H1 (cell line): ENCODE results near the gene CELSR1. TPM values are rescaled to one million over a fixed set of nuclear protein-coding genes. Genes with fewer than 3 reads are reported as not detected.

ENCODE experiments used
- CTCF ChIA-PET: fragments of 300-600 bp; sonication (Branson Sonifier 250); formaldehyde crosslinking; loops from one replicate; lab custom pipeline; 2021; ENCODE audit not compliant: partially characterized antibody; lab: Charles Lee
- POLR2A ChIA-PET: fragments of 300-600 bp; sonication (Branson Sonifier 250); formaldehyde crosslinking; loops from one replicate; lab custom pipeline; 2021; ENCODE audit warnings: inconsistent platforms; ENCODE audit not compliant: partially characterized antibody; lab: Charles Lee
- DNase-seq, 2 experiments: peaks; one replicate each; pipeline versions ENCODE4 v3.0.0 to v3.0.0-alpha.2; 2010 to 2022; ENCODE audit warnings: low spot score in 2 of 2, low read depth in 1 of 2, mixed read lengths in 1 of 2
- FAIRE-seq: peaks from 2 replicates; lab custom pipeline; 2011; peaks lifted over from hg19 to GRCh38; lab: Jason Lieb, UNC
- H2AFZ ChIP-seq: 2 replicates; pipeline ENCODE4 v1.8.1; 2012; ENCODE audit warnings: low read length, inconsistent platforms
- H2AK5ac ChIP-seq: 2 replicates; pipeline ENCODE4 v1.6.1; 2013; ENCODE audit warnings: low read depth, low read length
- H2BK120ac ChIP-seq: replicated peaks from 2 replicates; pipeline ENCODE3; 2013; ENCODE audit warnings: low read depth, low read length, inconsistent platforms
- H2BK12ac ChIP-seq: 2 replicates; pipeline ENCODE4 v1.6.1; 2013; ENCODE audit warnings: low read depth, low read length
- H2BK15ac ChIP-seq: 2 replicates; pipeline ENCODE4 v1.6.1; 2013; ENCODE audit warnings: low read length
- H2BK20ac ChIP-seq: 2 replicates; pipeline ENCODE4 v1.6.1; 2013; ENCODE audit warnings: low read length
- H2BK5ac ChIP-seq: 2 replicates; pipeline ENCODE4 v1.6.1; 2013; ENCODE audit warnings: low read depth, low read length
- H3K14ac ChIP-seq: 2 replicates; pipeline ENCODE4 v1.6.1; 2013; ENCODE audit warnings: inconsistent platforms; ENCODE audit not compliant: insufficient read length
- H3K18ac ChIP-seq: 2 replicates; pipeline ENCODE4 v1.6.1; 2013; ENCODE audit warnings: low read length; ENCODE audit errors: extremely low read depth
- H3K23ac ChIP-seq: 2 replicates; pipeline ENCODE4 v1.6.1; 2013; ENCODE audit warnings: inconsistent platforms; ENCODE audit not compliant: insufficient read length
- H3K23me2 ChIP-seq: 2 replicates; pipeline ENCODE4 v1.6.1; 2013; ENCODE audit warnings: low read depth, low read length
- H3K27ac ChIP-seq: 2 replicates; pipeline ENCODE4 v1.6.1; 2011; ENCODE audit warnings: low read depth, low read length, inconsistent platforms
- H3K27me3 ChIP-seq, 4 experiments: replicated peaks in 1 of 4; 1 replicate in 1 of 4; 2 replicates in 3 of 4; pipeline versions ENCODE4 v1.6.1 to v1.8.1; 2011 to 2013; ENCODE audit warnings: low read length in 3 of 4, mild to moderate bottlenecking in 3 of 4, inconsistent platforms in 2 of 4, mixed read lengths in 2 of 4, moderate library complexity in 1 of 4; ENCODE audit not compliant: control insufficient read depth in 3 of 4, insufficient read depth in 3 of 4; ENCODE audit errors: extremely low read depth in 1 of 4
- H3K36me3 ChIP-seq, 4 experiments: 2 replicates each; pipeline versions ENCODE4 v1.6.1 to v1.8.1; 2011 to 2013; ENCODE audit warnings: mild to moderate bottlenecking in 4 of 4, low read length in 3 of 4, moderate library complexity in 2 of 4, control low read depth in 1 of 4, inconsistent platforms in 1 of 4; ENCODE audit not compliant: insufficient read depth in 4 of 4, control insufficient read depth in 2 of 4
- H3K4ac ChIP-seq: replicated peaks from 2 replicates; pipeline ENCODE3; 2013; ENCODE audit warnings: low read length, low read depth, mixed read lengths, inconsistent platforms; ENCODE audit not compliant: insufficient read length
- H3K4me1 ChIP-seq, 4 experiments: replicated peaks in 1 of 4; 1 replicate in 1 of 4; 2 replicates in 3 of 4; pipeline versions ENCODE4 v1.6.1 to v1.8.1; 2011 to 2013; ENCODE audit warnings: low read length in 3 of 4, inconsistent platforms in 2 of 4, mixed read lengths in 1 of 4; ENCODE audit not compliant: insufficient read depth in 4 of 4, control insufficient read depth in 3 of 4
- H3K4me2 ChIP-seq, 2 experiments: 2 replicates each; pipeline versions ENCODE4 v1.6.1 to v1.8.1; 2011 to 2013; ENCODE audit warnings: low read depth in 2 of 2, low read length in 2 of 2, control low read depth in 1 of 2, inconsistent platforms in 1 of 2, mild to moderate bottlenecking in 1 of 2; ENCODE audit not compliant: insufficient read depth in 1 of 2
- H3K4me3 ChIP-seq, 4 experiments: fragments of 200-600, 300-600 bp in 1 of 4; sonication (generic), shearing (Covaris generic), sonication (Bioruptor Twin) in 1 of 4; 2 replicates each; pipeline versions ENCODE4 v1.5.1 to v1.8.1; 2011 to 2016; ENCODE audit warnings: low read length in 4 of 4, low read depth in 3 of 4, control low read depth in 2 of 4, inconsistent platforms in 2 of 4, mild to moderate bottlenecking in 2 of 4, mixed read lengths in 1 of 4, moderate library complexity in 1 of 4; ENCODE audit not compliant: insufficient read depth in 2 of 4; ENCODE audit errors: extremely low read depth in 1 of 4
- H3K56ac ChIP-seq: replicated peaks from 2 replicates; pipeline ENCODE3; 2013; ENCODE audit warnings: low read depth, mild to moderate bottlenecking, mixed read lengths, low read length, inconsistent platforms; ENCODE audit not compliant: insufficient read length
- H3K79me1 ChIP-seq: 2 replicates; pipeline ENCODE4 v1.6.1; 2013; ENCODE audit warnings: low read depth, low read length, control low read depth
- H3K79me2 ChIP-seq, 2 experiments: 2 replicates each; pipeline versions ENCODE4 v1.6.1 to v1.8.1; 2012 to 2013; ENCODE audit warnings: low read length in 2 of 2, mild to moderate bottlenecking in 2 of 2, inconsistent platforms in 1 of 2; ENCODE audit not compliant: insufficient read depth in 2 of 2, control insufficient read depth in 1 of 2
- H3K9ac ChIP-seq, 4 experiments: replicated peaks in 1 of 4; 1 replicate in 1 of 4; 2 replicates in 3 of 4; pipeline versions ENCODE4 v1.6.1 to v1.8.1; 2011 to 2013; ENCODE audit warnings: low read depth in 3 of 4, low read length in 3 of 4, control low read depth in 2 of 4, mild to moderate bottlenecking in 2 of 4, moderate library complexity in 2 of 4, inconsistent platforms in 1 of 4; ENCODE audit errors: extremely low read depth in 1 of 4
- H3K9me3 ChIP-seq, 2 experiments: 2 replicates each; pipeline versions ENCODE4 v1.6.1 to v1.8.1; 2012 to 2013; ENCODE audit warnings: mild to moderate bottlenecking in 2 of 2, moderate library complexity in 2 of 2, control low read depth in 1 of 2, inconsistent platforms in 1 of 2, low read depth in 1 of 2, low read length in 1 of 2, mixed read lengths in 1 of 2; ENCODE audit not compliant: insufficient read depth in 2 of 2
- H4K20me1 ChIP-seq, 2 experiments: replicated peaks in 1 of 2; 2 replicates each; pipeline versions ENCODE3 to v1.8.1; 2011 to 2013; ENCODE audit warnings: inconsistent platforms in 2 of 2, low read length in 2 of 2, mild to moderate bottlenecking in 1 of 2; ENCODE audit not compliant: insufficient read depth in 2 of 2, control insufficient read depth in 1 of 2
- H4K5ac ChIP-seq: 2 replicates; pipeline ENCODE4 v1.6.1; 2013; ENCODE audit warnings: low read length, low read depth, mixed read lengths, inconsistent platforms; ENCODE audit not compliant: insufficient read length
- H4K8ac ChIP-seq: 2 replicates; pipeline ENCODE4 v1.8.0; 2013; ENCODE audit warnings: mild to moderate bottlenecking, moderate library complexity, low read length, inconsistent platforms; ENCODE audit not compliant: insufficient read depth; ENCODE audit errors: extremely low read depth
- H4K91ac ChIP-seq: replicated peaks from 2 replicates; pipeline ENCODE3; 2013; ENCODE audit warnings: low read length, mixed read lengths, inconsistent platforms; ENCODE audit not compliant: insufficient read length
- CHD2 ChIP-seq: IDR thresholded peaks from 2 replicates; pipeline ENCODE4 v1.6.1; 2012; ENCODE audit warnings: low read length, improper control_type of control experiment
- EGR1 ChIP-seq: IDR thresholded peaks from 2 replicates; pipeline ENCODE4 v1.6.1; 2011; ENCODE audit warnings: low read depth, low read length, borderline replicate concordance
- MAFK ChIP-seq: IDR thresholded peaks from 2 replicates; pipeline ENCODE4 v1.6.1; 2012; ENCODE audit warnings: low read depth, mild to moderate bottlenecking, improper control_type of control experiment, low read length
- MAX ChIP-seq: IDR thresholded peaks from 2 replicates; pipeline ENCODE4 v1.6.1; 2012; ENCODE audit warnings: inconsistent platforms
- NANOG ChIP-seq: IDR thresholded peaks from 2 replicates; pipeline ENCODE4 v1.6.1; 2011; ENCODE audit warnings: low read length, low read depth, mild to moderate bottlenecking, inconsistent platforms; ENCODE audit not compliant: insufficient read depth, poor library complexity, severe bottlenecking
- RAD21 ChIP-seq, 2 experiments: IDR thresholded peaks in 1 of 2; conservative IDR thresholded peaks in 1 of 2; 2 replicates each; pipeline ENCODE4 v1.6.1; 2011; ENCODE audit warnings: low read depth in 2 of 2, low read length in 2 of 2, improper control_type of control experiment in 1 of 2, inconsistent platforms in 1 of 2, mild to moderate bottlenecking in 1 of 2, moderate library complexity in 1 of 2
- SIX5 ChIP-seq: IDR thresholded peaks from 2 replicates; pipeline ENCODE4 v1.6.1; 2011; ENCODE audit warnings: mild to moderate bottlenecking, low read depth, low read length
- TBP ChIP-seq: IDR thresholded peaks from 2 replicates; pipeline ENCODE4 v1.6.1; 2011; ENCODE audit warnings: low read depth, low read length, improper control_type of control experiment
- TEAD4 ChIP-seq: IDR thresholded peaks from 2 replicates; pipeline ENCODE4 v1.6.1; 2012; ENCODE audit warnings: low read depth, low read length, inconsistent platforms, mixed read lengths
- WGBS, 2 experiments: shearing (Covaris generic) in 1 of 2; methylation state at CpG; one replicate each; pipeline versions ENCODE4 v1.1.6 to v1.1.7; 2013 to 2015; ENCODE audit warnings: low lambda C conversion rate in 2 of 2, mixed read lengths in 2 of 2, inconsistent platforms in 1 of 2, low coverage in 1 of 2, missing lambda C conversion rate in 1 of 2; ENCODE audit not compliant: insufficient replicate concordance in 2 of 2, insufficient coverage in 1 of 2, insufficient read length in 1 of 2; ENCODE audit errors: extremely low coverage in 1 of 2, missing lambda C conversion rate in 1 of 2; 5-methylcytosine and 5-hydroxymethylcytosine counted together
- polyA plus RNA-seq, 7 experiments: library from polyadenylated mRNA; depleted of rRNA in 3 of 7; stranded (reverse) in 5 of 7; unstranded in 2 of 7; fragments of >200 nt in 5 of 7; fragments of 200-250 nt in 2 of 7; gene quantifications; 1 replicate in 5 of 7; 2 replicates in 1 of 7; 4 replicates in 1 of 7; pipeline versions ENCODE4 v1.2.1 to v1.2.3, GENCODE V29; 2011 to 2013; ENCODE audit warnings: missing spikeins in 2 of 7, mixed read lengths in 2 of 7
- total RNA-seq: library from RNA; stranded (reverse); fragmentation: NEBNext Ultra II Directional; extraction: Animal tissue kit (Norgen Biotek cat#: 25700); gene quantifications from 2 replicates; pipeline ENCODE4 v1.2.1, GENCODE V29; 2021
- TF ChIP-seq, protein P1 (sequence below): IDR thresholded peaks from 2 replicates; pipeline ENCODE4 v1.6.1; 2011; ENCODE audit warnings: low read length, improper control_type of control experiment
- TF ChIP-seq, protein P2 (sequence below): IDR thresholded peaks from 2 replicates; pipeline ENCODE4 v1.6.1; 2012; ENCODE audit warnings: low read length, inconsistent platforms

Gene CELSR1
- total and polyA plus RNA-seq, 2 of the 8 experiments (the other 6 are each of a cell fraction or from before 2014, with no cell fraction given) = 9.0 to 12.4 TPM

DNA sequence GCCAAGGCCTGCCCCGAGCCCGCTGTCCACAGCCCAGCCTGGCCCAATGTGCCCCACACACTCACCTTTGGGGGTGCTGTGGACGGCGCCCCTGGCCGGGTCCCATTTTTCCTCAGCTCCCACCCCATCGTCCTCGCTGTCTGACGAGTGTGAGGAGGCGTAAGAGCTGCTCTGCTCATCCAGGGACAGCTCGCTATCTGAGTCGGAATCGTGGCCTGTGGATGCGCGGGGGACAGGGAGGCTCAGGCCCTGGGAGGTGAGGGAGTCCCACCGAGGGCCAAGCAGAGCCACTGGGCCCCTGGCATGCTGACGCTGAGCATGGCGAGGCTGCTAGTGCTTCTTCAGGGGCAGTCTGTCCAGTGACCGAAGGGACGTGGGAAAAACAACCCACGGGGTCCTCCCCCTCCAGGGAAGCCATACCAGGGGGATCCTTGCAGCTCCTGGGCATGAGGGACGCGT lies 172.2 kb downstream of the CELSR1 start:
- Histone ChIP-seq H3K79me1 (no peaks in the 10 kb centered on the region; the same call in 1 of the 2 replicates), H3K36me3 (no peaks in the 10 kb centered on the region; a peak in 1 of 8 replicates), H3K14ac (no peak overlapping the region), H3K9me3 (no peaks in the 10 kb centered on the region; a peak in 1 of 4 replicates), H3K27me3 (no peaks in the 10 kb centered on the region), H3K18ac (no peak overlapping the region), H3K23me2 (no peaks in the 10 kb centered on the region), H2AFZ (no peak overlapping the region), H4K91ac (no peak overlapping the region), H2AK5ac (no peak overlapping the region), H4K20me1 (peaks cover 0 to 6% of the 10 kb centered on the region in 2 experiments), H3K9ac (no peak overlapping the region), H3K4ac (no peak overlapping the region), H2BK5ac (no peak overlapping the region), H3K79me2 (no peaks in the 10 kb centered on the region), H2BK12ac (no peak overlapping the region), H3K27ac (no peak overlapping the region), H3K4me3 (no peak overlapping the region), H2BK20ac (no peak overlapping the region), H3K23ac (no peak overlapping the region), H4K5ac (no peak overlapping the region), H3K56ac (no peak overlapping the region), H2BK15ac (no peak overlapping the region), H2BK120ac (no peak overlapping the region), H3K4me1 (peaks cover 0 to 15% (median 6%) of the 10 kb centered on the region in 4 experiments; a peak in 5 of 7 replicates), H3K4me2 (no peak overlapping the region), H4K8ac (no peak overlapping the region)
- ChIA-PET CTCF (interaction anchor here (2.9 kb wide), 1 partner anchor 177 kb away, joined by 13 read pairs; no protein-coding TSS in a partner anchor), POLR2A (no interaction called here)
- FAIRE-seq = no peak
- DNase-seq = no peak
- WGBS, 2 experiments = 89% methylated on average over 20 of the region's 22 CpGs; no CpG with 5 or more reads in 1 of the 2 experiments
- TF ChIP-seq NANOG (no peak), RAD21 (IDR thresholded peaks at IDR 0.05 in 1 of 2, conservative IDR thresholded peaks at IDR 0.05 in 1 of 2; ENCODE audit: low read depth in 2 of 2, low read length in 2 of 2) (no peak), TEAD4 (no peak), TBP (no peak), CHD2 (no peak), EGR1 (no peak), MAX (no peak), SIX5 (no peak), MAFK (no peak)
- TF ChIP-seq, protein P1, sequence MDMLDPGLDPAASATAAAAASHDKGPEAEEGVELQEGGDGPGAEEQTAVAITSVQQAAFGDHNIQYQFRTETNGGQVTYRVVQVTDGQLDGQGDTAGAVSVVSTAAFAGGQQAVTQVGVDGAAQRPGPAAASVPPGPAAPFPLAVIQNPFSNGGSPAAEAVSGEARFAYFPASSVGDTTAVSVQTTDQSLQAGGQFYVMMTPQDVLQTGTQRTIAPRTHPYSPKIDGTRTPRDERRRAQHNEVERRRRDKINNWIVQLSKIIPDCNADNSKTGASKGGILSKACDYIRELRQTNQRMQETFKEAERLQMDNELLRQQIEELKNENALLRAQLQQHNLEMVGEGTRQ = no peak
- TF ChIP-seq, protein P2, sequence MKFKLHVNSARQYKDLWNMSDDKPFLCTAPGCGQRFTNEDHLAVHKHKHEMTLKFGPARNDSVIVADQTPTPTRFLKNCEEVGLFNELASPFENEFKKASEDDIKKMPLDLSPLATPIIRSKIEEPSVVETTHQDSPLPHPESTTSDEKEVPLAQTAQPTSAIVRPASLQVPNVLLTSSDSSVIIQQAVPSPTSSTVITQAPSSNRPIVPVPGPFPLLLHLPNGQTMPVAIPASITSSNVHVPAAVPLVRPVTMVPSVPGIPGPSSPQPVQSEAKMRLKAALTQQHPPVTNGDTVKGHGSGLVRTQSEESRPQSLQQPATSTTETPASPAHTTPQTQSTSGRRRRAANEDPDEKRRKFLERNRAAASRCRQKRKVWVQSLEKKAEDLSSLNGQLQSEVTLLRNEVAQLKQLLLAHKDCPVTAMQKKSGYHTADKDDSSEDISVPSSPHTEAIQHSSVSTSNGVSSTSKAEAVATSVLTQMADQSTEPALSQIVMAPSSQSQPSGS = no peak
